HEK293 (cell line): ENCODE results near the gene PRDM11.

Source experiments
- ATF2 ChIP-seq: fragments of 450-650 bp; formaldehyde crosslinking; IDR thresholded peaks from 2 replicates; pipeline ENCODE4 v1.5.1; 2016; ENCODE audit warnings: missing biosample characterization, missing genetic modification characterization, low read depth
- CTCF ChIP-seq: fragments of 450-650 bp; formaldehyde crosslinking; IDR thresholded peaks from 2 replicates; pipeline ENCODE4 v1.5.1; 2016; ENCODE audit warnings: missing biosample characterization, missing genetic modification characterization
- ZBTB1 ChIP-seq: fragments of 450-650 bp; formaldehyde crosslinking; IDR thresholded peaks from 2 replicates; pipeline ENCODE4 v1.5.1; 2016; ENCODE audit warnings: missing biosample characterization, missing genetic modification characterization
- ZBTB49 ChIP-seq: fragments of 450-650 bp; formaldehyde crosslinking; IDR thresholded peaks from 2 replicates; pipeline ENCODE4 v1.5.1; 2016; ENCODE audit warnings: missing biosample characterization, missing genetic modification characterization, low read depth
- ZNF24 ChIP-seq: fragments of 450-650 bp; formaldehyde crosslinking; IDR thresholded peaks from 2 replicates; pipeline ENCODE4 v1.5.1; 2016; ENCODE audit warnings: missing biosample characterization, missing genetic modification characterization
- ZNF580 ChIP-seq: fragments of 450-650 bp; formaldehyde crosslinking; IDR thresholded peaks from 2 replicates; pipeline ENCODE4 v1.5.1; 2016; ENCODE audit warnings: missing biosample characterization, missing genetic modification characterization
- ZNF701 ChIP-seq: fragments of 450-650 bp; formaldehyde crosslinking; IDR thresholded peaks from 2 replicates; pipeline ENCODE4 v1.5.1; 2016; ENCODE audit warnings: missing biosample characterization, missing genetic modification characterization

GRCh38 chr11:45159781-45160365, 13.4 kb downstream of the PRDM11 start:
- no peak for TF ChIP-seq ZBTB49
- TF ChIP-seq CTCF, result no peak
- no peak for TF ChIP-seq ZNF24 (tag by site-specific recombination)
- TF ChIP-seq ZNF701 (tag by site-specific recombination), result no peak
- no peak for TF ChIP-seq ATF2 (tag by site-specific recombination)
- TF ChIP-seq ZBTB1 (tag by site-specific recombination), result no peak
- TF ChIP-seq ZNF580 (tag by site-specific recombination), result no peak
